ENCODE measurements around the gene AURKAIP1.

DNA sequence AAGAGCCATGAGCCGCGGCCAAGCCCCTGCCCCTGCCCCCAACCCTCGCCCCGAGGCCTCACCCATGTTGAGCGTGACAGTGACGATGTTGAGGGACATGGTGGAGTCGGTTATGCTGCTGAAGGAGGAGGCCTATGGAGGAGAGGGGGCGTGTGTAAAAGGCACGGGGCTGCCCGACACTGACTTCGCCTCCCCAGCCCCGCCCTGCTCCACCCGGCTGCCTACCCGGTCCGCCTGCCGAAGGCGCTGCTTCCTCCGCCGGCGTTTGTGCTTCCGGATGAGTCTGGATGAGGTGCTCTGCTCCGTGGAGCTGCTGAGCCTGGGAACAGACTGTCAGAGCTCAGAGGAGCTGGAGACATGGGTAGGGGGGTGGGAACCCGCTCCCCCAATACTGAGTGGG, 34.8 kb downstream of the AURKAIP1 start:
- TF ChIP-seq PATZ1 (CRISPR knock-in tag; IDR thresholded peaks at IDR 0.05; ENCODE audit: borderline replicate concordance) (no peak), CSRNP3 (CRISPR knock-in tag; IDR thresholded peaks at IDR 0.05) (no peak), CSDC2 (CRISPR knock-in tag; IDR thresholded peaks at IDR 0.05) (no peak), ISL1 (CRISPR knock-in tag; IDR thresholded peaks at IDR 0.05) (no peak), TSHZ2 (CRISPR knock-in tag; IDR thresholded peaks at IDR 0.05) (no peak), ARNTL (CRISPR knock-in tag; IDR thresholded peaks at IDR 0.05; ENCODE audit: borderline replicate concordance, low read depth) (no peak), ZNF8 (CRISPR knock-in tag; IDR thresholded peaks at IDR 0.05) (no peak), POU6F1 (CRISPR knock-in tag; IDR thresholded peaks at IDR 0.05; ENCODE audit: borderline replicate concordance, low read depth) (no peak), TCF4 (CRISPR knock-in tag; IDR thresholded peaks at IDR 0.05; ENCODE audit: borderline replicate concordance) (no peak)

All from SK-N-SH treated with all-trans-retinoic acid at 6 μM for 48 hours (cell line).